Liver (tissue), 9 donors: ENCODE results near the gene ADGRF3. TPM values are rescaled to one million over a fixed set of nuclear protein-coding genes. Genes with fewer than 3 reads are reported as not detected.

Experiments
- DNase-seq: peaks from one replicate; pipeline ENCODE4 v3.0.0-alpha.2; 2017; ENCODE audit warnings: low spot score
- H3K27ac ChIP-seq, 2 donors: one replicate each; pipeline ENCODE4 v1.7.0; 2013; ENCODE audit warnings: inconsistent platforms in 2 of 2, low read length in 2 of 2, control low read depth in 1 of 2, low read depth in 1 of 2, mild to moderate bottlenecking in 1 of 2
- H3K27me3 ChIP-seq, 4 donors: one replicate each; pipeline versions ENCODE4 v1.6.1 to v1.7.0; 2013; ENCODE audit warnings: low read length in 3 of 4, inconsistent platforms in 1 of 4, mild to moderate bottlenecking in 1 of 4, moderate library complexity in 1 of 4; ENCODE audit not compliant: control insufficient read depth in 4 of 4, insufficient read depth in 4 of 4
- H3K36me3 ChIP-seq, 4 donors: one replicate each; pipeline versions ENCODE4 v1.6.1 to v1.7.0; 2013; ENCODE audit warnings: low read length in 3 of 4, mild to moderate bottlenecking in 3 of 4, low read depth in 1 of 4, moderate library complexity in 1 of 4; ENCODE audit not compliant: control insufficient read depth in 4 of 4, insufficient read depth in 3 of 4
- H3K4me1 ChIP-seq, 4 donors: one replicate each; pipeline versions ENCODE4 v1.6.1 to v1.7.0; 2013; ENCODE audit warnings: low read length in 3 of 4, mild to moderate bottlenecking in 3 of 4, moderate library complexity in 1 of 4; ENCODE audit not compliant: control insufficient read depth in 4 of 4, insufficient read depth in 4 of 4
- H3K4me3 ChIP-seq, 3 donors: one replicate each; pipeline versions ENCODE4 v1.6.1 to v1.7.0; 2013; ENCODE audit warnings: low read length in 3 of 3, control low read depth in 1 of 3, low read depth in 1 of 3, mild to moderate bottlenecking in 1 of 3
- H3K9ac ChIP-seq, 2 donors: one replicate each; pipeline ENCODE4 v1.7.0; 2013; ENCODE audit warnings: low read length in 2 of 2, mild to moderate bottlenecking in 2 of 2, moderate library complexity in 2 of 2, control low read depth in 1 of 2, low read depth in 1 of 2
- H3K9me3 ChIP-seq, 4 donors: one replicate each; pipeline versions ENCODE4 v1.6.1 to v1.7.0; 2013; ENCODE audit warnings: low read length in 3 of 4; ENCODE audit not compliant: control insufficient read depth in 4 of 4
- EGR1 ChIP-seq, 2 donors: IDR thresholded peaks; 2 replicates each; pipeline ENCODE4 v1.6.1; 2016 to 2018; ENCODE audit warnings: antibody characterized with exemption in 2 of 2, low read depth in 2 of 2
- FOXA1 ChIP-seq: IDR thresholded peaks from 2 replicates; pipeline ENCODE4 v1.6.1; 2016; ENCODE audit warnings: antibody characterized with exemption
- FOXA2 ChIP-seq: IDR thresholded peaks from 2 replicates; pipeline ENCODE4 v1.6.1; 2016; ENCODE audit warnings: antibody characterized with exemption
- GABPA ChIP-seq, 2 donors: IDR thresholded peaks in 1 of 2; conservative IDR thresholded peaks in 1 of 2; 2 replicates each; pipeline ENCODE4 v1.6.1; 2016; ENCODE audit warnings: antibody characterized with exemption in 2 of 2, mild to moderate bottlenecking in 1 of 2, moderate library complexity in 1 of 2
- HNF4G ChIP-seq: IDR thresholded peaks from 2 replicates; pipeline ENCODE4 v1.6.1; 2016; ENCODE audit warnings: antibody characterized with exemption
- JUND ChIP-seq, 2 donors: IDR thresholded peaks; 2 replicates each; pipeline ENCODE4 v1.6.1; 2016; ENCODE audit warnings: antibody characterized with exemption in 2 of 2
- NR2F2 ChIP-seq: IDR thresholded peaks from 2 replicates; pipeline ENCODE4 v1.6.1; 2016; ENCODE audit warnings: antibody characterized with exemption
- RAD21 ChIP-seq, 2 donors: IDR thresholded peaks; 2 replicates each; pipeline ENCODE4 v1.6.1; 2016; ENCODE audit warnings: antibody characterized with exemption in 2 of 2, mild to moderate bottlenecking in 2 of 2
- RXRA ChIP-seq, 2 donors: IDR thresholded peaks; 2 replicates each; pipeline ENCODE4 v1.6.1; 2017 to 2018; ENCODE audit warnings: antibody characterized with exemption in 2 of 2, mild to moderate bottlenecking in 1 of 2
- SP1 ChIP-seq: IDR thresholded peaks from 2 replicates; pipeline ENCODE4 v1.6.1; 2018; ENCODE audit warnings: antibody characterized with exemption, mild to moderate bottlenecking
- TAF1 ChIP-seq: conservative IDR thresholded peaks from 2 replicates; pipeline ENCODE4 v1.6.1; 2016; ENCODE audit warnings: antibody characterized with exemption, mild to moderate bottlenecking
- YY1 ChIP-seq: IDR thresholded peaks from 2 replicates; pipeline ENCODE4 v1.6.1; 2016; ENCODE audit warnings: antibody characterized with exemption, mild to moderate bottlenecking
- WGBS: extraction: QIAGEN DNeasy Blood & Tissue Kit; methylation state at CpG from one replicate; pipeline ENCODE4 v1.1.7; 2013; 5-methylcytosine and 5-hydroxymethylcytosine counted together
- polyA plus RNA-seq, 2 donors: library from polyadenylated mRNA; stranded (reverse) in 1 of 2; unstranded in 1 of 2; fragments of 200-250 nt in 1 of 2; fragments of >200 nt in 1 of 2; fragmentation: Nextera tagmentation in 1 of 2; extraction: Ambion mirVana in 1 of 2; gene quantifications; one replicate each; pipeline versions ENCODE4 v1.2.1 to v1.2.3, GENCODE V29; 2013 to 2015
- total RNA-seq, 2 donors: library from RNA; depleted of rRNA; stranded (reverse); fragments of >200 nt; gene quantifications; one replicate each; pipeline ENCODE4 v1.2.3, GENCODE V29; 2014
- TF ChIP-seq, protein P1 (sequence below): IDR thresholded peaks from 2 replicates; pipeline ENCODE4 v1.6.1; 2016; ENCODE audit warnings: antibody characterized with exemption, mild to moderate bottlenecking
- TF ChIP-seq, protein P2 (sequence below): IDR thresholded peaks from 2 replicates; pipeline ENCODE4 v1.6.1; 2016; ENCODE audit warnings: antibody characterized with exemption
- TF ChIP-seq, protein P3 (sequence below): IDR thresholded peaks from 2 replicates; pipeline ENCODE4 v1.6.1; 2016; ENCODE audit warnings: antibody characterized with exemption
- TF ChIP-seq, protein P4 (sequence below): fragments of 150-350 bp; IDR thresholded peaks from 2 replicates; pipeline ENCODE4 v1.5.1; 2017; ENCODE audit warnings: improper control_type of control experiment, low read depth, low read length; ENCODE audit not compliant: missing input control
- TF ChIP-seq, protein P5 (sequence below): IDR thresholded peaks from 2 replicates; pipeline ENCODE4 v1.6.1; 2016; ENCODE audit warnings: antibody characterized with exemption
- donor health status: healthy.
- donor health status: healthy.
- donor health status: healthy.
- donor health status: healthy.
- donor health status: healthy.

The ADGRF3 gene
- total and polyA plus RNA-seq, 4 donors = 0.07 to 0.25 (median 0.10) TPM

DNA sequence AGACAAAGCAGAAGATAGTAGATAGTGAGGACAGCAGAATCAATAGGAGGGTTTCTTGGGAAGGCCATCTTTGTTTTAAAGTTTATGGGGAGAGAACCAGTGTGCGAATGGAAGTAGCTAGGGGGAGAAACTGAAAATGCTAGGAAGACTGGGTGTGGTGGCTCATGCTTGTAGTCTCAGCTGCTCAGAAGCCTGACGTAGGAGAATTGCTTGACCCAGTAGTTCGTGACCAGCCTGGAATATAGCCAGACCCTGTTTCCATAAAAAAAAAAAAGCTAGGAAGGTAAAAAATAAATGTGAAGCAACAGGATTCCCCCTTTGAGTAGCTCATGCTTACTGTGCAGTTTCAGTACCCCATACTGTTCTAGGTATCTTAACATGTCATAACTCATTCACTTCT, 36.0 kb upstream of the ADGRF3 start:
- H3K4me1 ChIP-seq = no peaks in the 10 kb centered on the region
- no peaks in the 10 kb centered on the region for H3K9me3 ChIP-seq
- 90% methylated on average over 3 of the region's 3 CpGs for WGBS
- no peaks in the 10 kb centered on the region for H3K27me3 ChIP-seq
- TF ChIP-seq HNF4G (no peak), NR2F2 (no peak), SP1 (no peak)
- H3K9ac ChIP-seq = no peak overlapping the region
- H3K4me3 ChIP-seq = no peak overlapping the region
- H3K27ac ChIP-seq = no peak overlapping the region
- peaks cover 0 to 34% (median 10%) of the 10 kb centered on the region in 4 donors for H3K36me3 ChIP-seq
- no peak for DNase-seq

DNA sequence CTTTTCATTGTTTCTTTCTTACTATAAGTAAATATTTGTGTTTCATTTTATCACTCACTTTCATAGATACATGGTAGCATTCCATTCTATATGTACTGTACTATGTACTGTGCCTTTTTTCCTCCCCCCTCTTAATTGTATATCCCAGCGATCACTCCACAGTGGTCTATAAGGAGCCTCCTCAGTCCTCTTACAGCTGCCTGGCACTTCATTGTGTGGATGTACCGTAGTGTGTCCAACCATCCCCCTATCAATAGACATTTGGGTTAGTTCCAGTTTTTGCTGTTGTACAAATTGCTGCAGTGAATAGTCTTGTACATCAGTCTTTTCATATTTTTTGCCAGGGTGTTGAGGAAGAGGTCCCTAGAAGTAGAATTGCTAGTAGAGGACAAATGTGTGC, 33.7 kb upstream of the ADGRF3 start:
- no peak overlapping the region for H3K9ac ChIP-seq
- H3K27ac ChIP-seq = no peak overlapping the region
- H3K9me3 ChIP-seq = no peaks in the 10 kb centered on the region
- WGBS = 91% methylated on average over 2 of the region's 2 CpGs
- no peaks in the 10 kb centered on the region for H3K4me1 ChIP-seq
- TF ChIP-seq TAF1 = no peak
- no peak for TF ChIP-seq EGR1 (IDR thresholded peaks at IDR 0.05; ENCODE audit: low read depth in 2 of 2)
- no peak for TF ChIP-seq SP1
- TF ChIP-seq FOXA1 = no peak
- TF ChIP-seq HNF4G = no peak
- TF ChIP-seq YY1 = no peak
- TF ChIP-seq, protein P1, sequence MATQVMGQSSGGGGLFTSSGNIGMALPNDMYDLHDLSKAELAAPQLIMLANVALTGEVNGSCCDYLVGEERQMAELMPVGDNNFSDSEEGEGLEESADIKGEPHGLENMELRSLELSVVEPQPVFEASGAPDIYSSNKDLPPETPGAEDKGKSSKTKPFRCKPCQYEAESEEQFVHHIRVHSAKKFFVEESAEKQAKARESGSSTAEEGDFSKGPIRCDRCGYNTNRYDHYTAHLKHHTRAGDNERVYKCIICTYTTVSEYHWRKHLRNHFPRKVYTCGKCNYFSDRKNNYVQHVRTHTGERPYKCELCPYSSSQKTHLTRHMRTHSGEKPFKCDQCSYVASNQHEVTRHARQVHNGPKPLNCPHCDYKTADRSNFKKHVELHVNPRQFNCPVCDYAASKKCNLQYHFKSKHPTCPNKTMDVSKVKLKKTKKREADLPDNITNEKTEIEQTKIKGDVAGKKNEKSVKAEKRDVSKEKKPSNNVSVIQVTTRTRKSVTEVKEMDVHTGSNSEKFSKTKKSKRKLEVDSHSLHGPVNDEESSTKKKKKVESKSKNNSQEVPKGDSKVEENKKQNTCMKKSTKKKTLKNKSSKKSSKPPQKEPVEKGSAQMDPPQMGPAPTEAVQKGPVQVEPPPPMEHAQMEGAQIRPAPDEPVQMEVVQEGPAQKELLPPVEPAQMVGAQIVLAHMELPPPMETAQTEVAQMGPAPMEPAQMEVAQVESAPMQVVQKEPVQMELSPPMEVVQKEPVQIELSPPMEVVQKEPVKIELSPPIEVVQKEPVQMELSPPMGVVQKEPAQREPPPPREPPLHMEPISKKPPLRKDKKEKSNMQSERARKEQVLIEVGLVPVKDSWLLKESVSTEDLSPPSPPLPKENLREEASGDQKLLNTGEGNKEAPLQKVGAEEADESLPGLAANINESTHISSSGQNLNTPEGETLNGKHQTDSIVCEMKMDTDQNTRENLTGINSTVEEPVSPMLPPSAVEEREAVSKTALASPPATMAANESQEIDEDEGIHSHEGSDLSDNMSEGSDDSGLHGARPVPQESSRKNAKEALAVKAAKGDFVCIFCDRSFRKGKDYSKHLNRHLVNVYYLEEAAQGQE = no peak
- TF ChIP-seq, protein P2, sequence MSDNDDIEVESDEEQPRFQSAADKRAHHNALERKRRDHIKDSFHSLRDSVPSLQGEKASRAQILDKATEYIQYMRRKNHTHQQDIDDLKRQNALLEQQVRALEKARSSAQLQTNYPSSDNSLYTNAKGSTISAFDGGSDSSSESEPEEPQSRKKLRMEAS = no peak
- TF ChIP-seq, protein P3, sequence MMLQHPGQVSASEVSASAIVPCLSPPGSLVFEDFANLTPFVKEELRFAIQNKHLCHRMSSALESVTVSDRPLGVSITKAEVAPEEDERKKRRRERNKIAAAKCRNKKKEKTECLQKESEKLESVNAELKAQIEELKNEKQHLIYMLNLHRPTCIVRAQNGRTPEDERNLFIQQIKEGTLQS = no peak
- TF ChIP-seq GABPA (IDR thresholded peaks at IDR 0.05 in 1 of 2, conservative IDR thresholded peaks at IDR 0.05 in 1 of 2) = no peak
- no peak for TF ChIP-seq JUND (IDR thresholded peaks at IDR 0.05)
- TF ChIP-seq, protein P4, sequence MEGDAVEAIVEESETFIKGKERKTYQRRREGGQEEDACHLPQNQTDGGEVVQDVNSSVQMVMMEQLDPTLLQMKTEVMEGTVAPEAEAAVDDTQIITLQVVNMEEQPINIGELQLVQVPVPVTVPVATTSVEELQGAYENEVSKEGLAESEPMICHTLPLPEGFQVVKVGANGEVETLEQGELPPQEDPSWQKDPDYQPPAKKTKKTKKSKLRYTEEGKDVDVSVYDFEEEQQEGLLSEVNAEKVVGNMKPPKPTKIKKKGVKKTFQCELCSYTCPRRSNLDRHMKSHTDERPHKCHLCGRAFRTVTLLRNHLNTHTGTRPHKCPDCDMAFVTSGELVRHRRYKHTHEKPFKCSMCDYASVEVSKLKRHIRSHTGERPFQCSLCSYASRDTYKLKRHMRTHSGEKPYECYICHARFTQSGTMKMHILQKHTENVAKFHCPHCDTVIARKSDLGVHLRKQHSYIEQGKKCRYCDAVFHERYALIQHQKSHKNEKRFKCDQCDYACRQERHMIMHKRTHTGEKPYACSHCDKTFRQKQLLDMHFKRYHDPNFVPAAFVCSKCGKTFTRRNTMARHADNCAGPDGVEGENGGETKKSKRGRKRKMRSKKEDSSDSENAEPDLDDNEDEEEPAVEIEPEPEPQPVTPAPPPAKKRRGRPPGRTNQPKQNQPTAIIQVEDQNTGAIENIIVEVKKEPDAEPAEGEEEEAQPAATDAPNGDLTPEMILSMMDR = no peak
- TF ChIP-seq, protein P5, sequence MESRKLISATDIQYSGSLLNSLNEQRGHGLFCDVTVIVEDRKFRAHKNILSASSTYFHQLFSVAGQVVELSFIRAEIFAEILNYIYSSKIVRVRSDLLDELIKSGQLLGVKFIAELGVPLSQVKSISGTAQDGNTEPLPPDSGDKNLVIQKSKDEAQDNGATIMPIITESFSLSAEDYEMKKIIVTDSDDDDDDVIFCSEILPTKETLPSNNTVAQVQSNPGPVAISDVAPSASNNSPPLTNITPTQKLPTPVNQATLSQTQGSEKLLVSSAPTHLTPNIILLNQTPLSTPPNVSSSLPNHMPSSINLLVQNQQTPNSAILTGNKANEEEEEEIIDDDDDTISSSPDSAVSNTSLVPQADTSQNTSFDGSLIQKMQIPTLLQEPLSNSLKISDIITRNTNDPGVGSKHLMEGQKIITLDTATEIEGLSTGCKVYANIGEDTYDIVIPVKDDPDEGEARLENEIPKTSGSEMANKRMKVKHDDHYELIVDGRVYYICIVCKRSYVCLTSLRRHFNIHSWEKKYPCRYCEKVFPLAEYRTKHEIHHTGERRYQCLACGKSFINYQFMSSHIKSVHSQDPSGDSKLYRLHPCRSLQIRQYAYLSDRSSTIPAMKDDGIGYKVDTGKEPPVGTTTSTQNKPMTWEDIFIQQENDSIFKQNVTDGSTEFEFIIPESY = no peak
- no peak for TF ChIP-seq FOXA2
- no peak for TF ChIP-seq NR2F2
- TF ChIP-seq RAD21 (IDR thresholded peaks at IDR 0.05) = no peak
- no peak for TF ChIP-seq RXRA (IDR thresholded peaks at IDR 0.05)
- no peak overlapping the region for H3K4me3 ChIP-seq
- DNase-seq = no peak
- H3K36me3 ChIP-seq = peaks cover 0 to 23% (median 10%) of the 10 kb centered on the region in 4 donors
- H3K27me3 ChIP-seq = no peaks in the 10 kb centered on the region
